ENCODE results near the gene DGKG.

DGKG gene

DNA sequence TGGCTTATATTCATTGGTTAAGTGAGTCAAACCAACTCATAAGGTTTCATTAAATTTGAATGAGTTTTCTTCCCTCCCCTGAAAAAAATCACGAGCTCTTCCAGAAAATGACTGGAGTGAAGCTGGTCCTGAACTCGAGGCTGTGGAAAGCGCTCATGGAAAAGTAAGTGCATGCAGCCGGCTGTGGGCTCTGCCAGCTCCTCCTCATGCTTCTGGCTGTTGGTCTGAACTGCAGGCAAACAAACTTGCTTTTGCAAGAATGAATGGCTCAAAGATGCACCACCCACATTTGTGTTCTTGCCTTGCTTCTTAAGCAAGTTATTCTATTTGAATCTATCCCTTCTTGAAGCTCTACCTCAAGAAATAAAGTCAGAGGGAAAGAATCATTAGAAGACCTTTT lies 259.3 kb downstream of the DGKG start:
- DNase-seq = no peak

DNA sequence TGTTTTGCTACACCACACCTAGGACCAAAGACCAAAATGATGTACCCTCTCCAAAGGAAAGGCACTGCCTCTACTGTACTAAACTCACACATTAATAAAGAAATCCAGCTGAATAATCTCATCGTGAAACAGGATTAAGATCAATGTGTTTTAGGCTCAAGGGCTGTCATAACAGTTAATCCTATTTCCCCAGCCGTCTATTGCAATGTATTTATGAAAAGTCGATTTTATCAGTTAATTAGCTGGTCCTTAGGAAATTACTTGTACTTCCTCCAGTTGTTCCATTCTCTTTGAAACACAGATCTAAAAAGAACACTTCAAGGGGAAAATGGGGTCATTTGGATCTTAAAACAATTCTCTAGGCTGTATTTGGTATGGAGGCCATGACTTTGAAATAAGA lies 261.6 kb downstream of the DGKG start:
- no peak for DNase-seq

DNA sequence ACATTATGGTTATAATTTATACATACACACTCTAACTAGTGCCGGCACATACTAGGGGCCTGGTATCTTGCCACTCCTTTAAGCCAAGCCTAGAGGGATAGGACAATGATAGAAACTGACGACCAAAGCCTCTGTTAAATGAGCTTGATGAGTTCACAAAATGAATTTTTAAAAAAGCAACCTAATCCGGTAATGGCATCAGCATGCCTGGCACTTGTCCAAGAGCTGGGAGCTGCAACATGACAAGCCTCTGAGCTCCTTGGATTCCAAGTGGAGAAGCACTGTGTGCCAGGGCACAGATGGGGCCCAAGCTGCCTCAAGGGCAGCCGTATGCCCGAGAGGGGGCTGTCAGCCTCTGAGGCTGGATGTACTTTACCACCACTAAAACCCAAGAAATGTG lies 262.9 kb downstream of the DGKG start:
- DNase-seq = peak; percentile 41

DNA sequence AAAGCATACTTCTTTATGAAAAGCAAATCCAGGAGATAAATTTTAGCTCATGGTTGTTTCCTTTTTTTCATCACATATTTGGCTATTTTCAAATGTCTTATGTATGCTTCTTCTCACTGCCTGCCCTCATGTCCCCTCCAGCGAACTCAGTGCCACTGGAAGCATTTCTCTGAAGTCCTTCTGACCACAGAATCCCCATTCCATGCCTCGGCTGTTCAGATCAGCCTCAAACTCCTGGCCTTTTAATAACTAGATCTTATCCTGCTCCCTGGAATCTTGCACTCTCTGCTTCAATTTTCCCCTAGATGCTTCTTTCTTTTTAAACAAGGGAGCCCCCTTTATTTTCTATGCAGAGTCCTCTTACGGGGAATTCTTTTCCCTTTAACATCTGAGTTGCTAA lies 263.3 kb downstream of the DGKG start:
- no peak for DNase-seq

DNA sequence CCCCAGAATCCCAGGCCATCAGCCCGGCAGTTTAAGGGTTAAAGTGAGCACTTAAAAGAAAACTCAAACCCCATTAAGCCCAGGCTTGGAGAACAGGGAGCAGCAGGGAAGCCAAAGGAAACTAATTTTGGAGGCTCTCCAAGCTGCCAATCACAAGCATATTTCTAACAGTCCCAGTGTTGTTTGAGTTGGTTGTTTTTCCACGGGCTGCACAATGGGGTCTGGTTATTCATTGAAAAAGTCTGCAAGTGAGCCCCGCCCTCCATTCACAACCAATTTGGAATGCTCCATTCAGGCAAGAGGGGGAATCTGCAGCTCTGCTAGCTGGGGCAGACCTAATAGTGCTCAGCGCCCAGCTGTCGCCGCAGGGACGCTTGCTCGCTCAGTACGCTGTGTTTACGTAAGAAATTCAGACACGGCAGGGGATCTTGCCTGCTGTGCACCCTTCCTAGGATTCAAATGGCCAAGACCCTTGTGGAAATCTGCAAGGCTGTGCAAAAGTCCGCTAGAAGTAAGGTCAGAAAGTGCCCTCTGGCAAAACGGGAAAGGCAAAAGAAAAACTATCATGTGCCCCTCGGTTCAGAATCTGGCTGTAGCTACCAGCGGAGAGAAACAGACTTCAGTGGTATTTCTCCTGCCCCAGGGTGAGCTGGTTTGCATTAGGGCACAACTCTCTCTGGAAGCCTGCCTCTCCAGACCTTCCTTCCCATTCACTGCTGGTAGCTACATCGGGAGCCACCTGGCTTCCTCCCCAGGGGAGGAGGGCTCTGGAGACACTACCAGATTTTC lies 264.2 kb downstream of the DGKG start:
- DNase-seq = peak; percentile 94

DNA sequence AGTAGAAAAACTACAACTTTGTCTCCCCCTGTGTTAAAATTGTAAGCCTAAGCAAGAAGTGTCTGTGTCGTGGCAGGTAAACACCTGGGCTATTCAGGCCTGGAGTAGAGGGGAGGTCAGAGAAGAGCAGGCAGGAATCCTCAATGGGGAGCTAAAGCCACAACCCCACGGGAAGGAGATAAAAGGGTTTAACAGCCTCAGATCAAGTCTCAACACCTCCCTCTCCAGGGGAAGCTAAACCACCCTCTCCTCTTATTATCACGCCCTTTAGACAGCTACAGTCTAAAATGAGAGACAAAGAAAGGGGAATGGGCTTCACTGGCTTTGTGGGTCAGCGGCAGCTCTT lies 264.7 kb downstream of the DGKG start:
- DNase-seq = no peak
